ENCODE data around the gene MAGEB3.
A peak's percentile ranks its signal among the peaks of the same experiment; 100 is the strongest.

The MAGEB3 gene

GRCh38 chrX:30280428-30280827, 50.0 kb downstream of the MAGEB3 start:
- DNase-seq (ENCODE audit: low spot score), result no peak

DNA sequence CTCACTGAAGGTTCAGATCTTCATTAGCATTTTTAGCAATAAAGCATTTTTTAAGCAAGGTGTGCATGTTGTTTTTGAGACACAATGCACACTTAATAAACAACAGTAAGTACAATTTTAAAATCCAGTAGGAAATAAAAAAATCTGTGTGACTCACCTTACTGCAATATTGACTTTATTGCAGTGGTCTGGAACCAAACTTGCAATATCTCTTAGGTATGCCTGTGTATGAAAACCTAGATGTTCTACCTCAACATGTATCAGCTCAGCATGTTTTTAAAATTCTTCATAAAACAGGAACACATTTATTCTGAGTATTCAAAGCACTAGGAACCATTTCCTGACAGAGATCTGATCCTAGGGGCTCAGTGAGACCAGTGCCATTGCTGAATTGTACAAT, 52.1 kb downstream of the MAGEB3 start:
- no peak for DNase-seq (ENCODE audit: low spot score)

DNA sequence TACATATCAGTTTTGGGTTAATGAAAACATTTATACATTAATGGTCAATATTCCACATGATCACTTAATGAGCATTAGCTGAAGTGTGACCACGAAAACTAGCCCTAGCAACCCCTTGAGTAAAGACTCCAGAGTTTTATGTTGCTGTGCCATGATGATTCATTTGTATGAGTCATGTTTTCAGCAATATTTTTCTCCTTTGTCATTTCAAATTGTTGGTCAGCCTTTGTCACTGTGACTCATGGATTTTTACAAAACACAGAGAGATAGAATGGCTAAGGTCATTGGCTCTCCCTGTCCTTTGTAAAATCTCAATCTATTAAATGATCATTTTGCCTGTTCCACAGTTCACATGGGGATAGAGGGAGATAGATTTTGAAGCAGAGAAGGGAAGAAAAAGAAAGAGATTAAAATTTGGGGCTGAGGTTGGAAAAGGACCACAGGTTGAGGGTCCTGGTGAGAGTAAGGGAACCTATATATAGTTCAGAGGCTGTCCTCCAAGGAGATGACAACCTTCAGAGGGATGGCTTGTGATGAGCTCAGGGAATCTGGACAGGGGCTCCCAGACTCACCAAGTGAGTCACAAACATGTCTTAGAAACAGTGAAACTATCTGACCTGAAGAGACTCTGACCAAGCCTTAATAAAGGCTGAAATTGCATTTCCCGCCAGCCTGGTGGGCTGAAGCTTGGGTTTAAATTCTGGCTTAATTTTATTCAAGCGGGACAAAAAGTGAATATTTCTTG, 53.2 kb downstream of the MAGEB3 start:
- DNase-seq (ENCODE audit: low spot score), result peak; percentile 85

Measured in RKO (cell line).